Dedifferentiated amniotic fluid mesenchymal stem cell (primary cell): ENCODE data around the gene BBX.

Source experiments
- DNase-seq: peaks from one replicate; pipeline ENCODE4 v3.0.0-alpha.2; 2016; ENCODE audit errors: extremely low spot score

BBX gene

GRCh38 chr3:107522510-107523288, at the start of gene BBX:
Gene BBX (plus strand): TSS chr3:107522962. CDS start chr3:107710461, 187,499 bp downstream.
- peak; percentile 91 for DNase-seq

GRCh38 chr3:107476462-107476861, 46.3 kb upstream of the BBX start:
- DNase-seq = no peak

GRCh38 chr3:107487490-107487889, 35.3 kb upstream of the BBX start:
- DNase-seq = no peak

- DNase-seq = no peak
Measured at GRCh38 chr3:107488942-107489341, 33.8 kb upstream of the BBX start.

- no peak for DNase-seq
Measured at GRCh38 chr3:107493134-107493533, 29.6 kb upstream of the BBX start.

GRCh38 chr3:107496855-107497254, 25.9 kb upstream of the BBX start:
- DNase-seq = no peak

GRCh38 chr3:107498646-107499045, 24.1 kb upstream of the BBX start:
- no peak for DNase-seq

- no peak for DNase-seq
Measured at GRCh38 chr3:107506458-107506857, 16.3 kb upstream of the BBX start.

- DNase-seq = no peak
Measured at GRCh38 chr3:107508331-107508730, 14.4 kb upstream of the BBX start.

- no peak for DNase-seq
Measured at GRCh38 chr3:107512108-107512507, 10.7 kb upstream of the BBX start.

- DNase-seq = no peak
Measured at GRCh38 chr3:107514453-107514852, 8.3 kb upstream of the BBX start.

- no peak for DNase-seq
Measured at GRCh38 chr3:107516475-107516874, 6.3 kb upstream of the BBX start.

- DNase-seq = no peak
Measured at GRCh38 chr3:107520535-107520934, 2.2 kb upstream of the BBX start.

GRCh38 chr3:107521469-107522059, 1.2 kb upstream of the BBX start:
- DNase-seq = no peak

GRCh38 chr3:107523289-107523538, 452 bp downstream of the BBX start:
- no peak for DNase-seq

GRCh38 chr3:107523539-107524325, 970 bp downstream of the BBX start:
- DNase-seq = peak; percentile 24

GRCh38 chr3:107524326-107524840, 1.6 kb downstream of the BBX start:
- DNase-seq = no peak

- peak; percentile 41 for DNase-seq
Measured at GRCh38 chr3:107524841-107525643, 2.3 kb downstream of the BBX start.

- no peak for DNase-seq
Measured at GRCh38 chr3:107525644-107526305, 3.0 kb downstream of the BBX start.

- no peak for DNase-seq
Measured at GRCh38 chr3:107531917-107532469, 9.2 kb downstream of the BBX start.

GRCh38 chr3:107540857-107541256, 18.1 kb downstream of the BBX start:
- no peak for DNase-seq
